HepG2 (cell line): ENCODE measurements around the gene BRCA1. TPM values are rescaled to one million over a fixed set of nuclear protein-coding genes. Genes with fewer than 3 reads are reported as not detected.
"Not testable (repeated sequence)": the region's sequence is repeated elsewhere in the genome, so short reads cannot be mapped to it uniquely, and the experiment has no call there.

Source experiments
- ATAC-seq: fragments of 200-7000 bp; cut with Tn5 transposase; 3 replicates; pipeline ENCODE4 v1.9.1; 2020; ENCODE audit warnings: mild to moderate bottlenecking, moderate library complexity
- BruUV-seq: library from RNA; stranded (reverse); fragments of 400-500 nt; replicated peaks from 2 replicates; lab custom pipeline; 2021; lab: Mats Ljungman, UMichigan
- CTCF ChIA-PET: fragments of 300-600 bp; formaldehyde crosslinking; extraction: SDS; loops from one replicate; lab custom pipeline; 2021; ENCODE audit warnings: low total read pairs, inconsistent platforms, low intra/inter-chr PET ratio; lab: Yijun Ruan, JAX
- POLR2A ChIA-PET: fragments of 350-600 bp; sonication (Branson Sonifier 250); formaldehyde crosslinking; loops from one replicate; lab custom pipeline; 2020; ENCODE audit warnings: antibody characterized with exemption, inconsistent platforms; lab: Yijun Ruan, JAX
- DNase-seq: peaks from one replicate; pipeline ENCODE4 v3.0.0-alpha.2; 2015; ENCODE audit warnings: low spot score
- FAIRE-seq: peaks from 3 replicates; lab custom pipeline; 2011; peaks lifted over from hg19 to GRCh38; lab: Jason Lieb, UNC
- H2AFZ ChIP-seq: one replicate; pipeline ENCODE4 v1.6.1; 2011; ENCODE audit warnings: low read length, inconsistent platforms
- H3K27ac ChIP-seq: fragments of 300-600 bp; 3 replicates; pipeline ENCODE4 v1.8.0; 2011; ENCODE audit warnings: mixed run types, mild to moderate bottlenecking, mixed read lengths, low read length, inconsistent platforms; ENCODE audit not compliant: insufficient read depth; ENCODE audit errors: extremely low read length
- H3K27me3 ChIP-seq, 2 experiments: fragments of 200-600 bp in 1 of 2; 2 replicates in 1 of 2; 3 replicates in 1 of 2; pipeline versions ENCODE4 v1.6.0 to v1.8.0; 2011; ENCODE audit warnings: low read length in 2 of 2, mild to moderate bottlenecking in 2 of 2, moderate library complexity in 2 of 2, inconsistent platforms in 1 of 2; ENCODE audit not compliant: insufficient read depth in 2 of 2, control insufficient read depth in 1 of 2
- H3K36me3 ChIP-seq, 2 experiments: fragments of 200-600 bp in 1 of 2; replicated peaks in 1 of 2; 2 replicates in 1 of 2; 3 replicates in 1 of 2; pipeline versions ENCODE4 v1.5.1 to v1.8.0; 2011; ENCODE audit warnings: low read length in 2 of 2, inconsistent platforms in 1 of 2; ENCODE audit not compliant: insufficient read depth in 2 of 2, control insufficient read depth in 1 of 2
- H3K4me1 ChIP-seq: 2 replicates; pipeline ENCODE4 v1.5.1; 2012; ENCODE audit warnings: low read length, inconsistent platforms; ENCODE audit not compliant: insufficient read depth
- H3K4me2 ChIP-seq: 2 replicates; pipeline ENCODE4 v1.6.0; 2011; ENCODE audit warnings: low read depth, low read length, inconsistent platforms
- H3K4me3 ChIP-seq, 3 experiments: fragments of 200-600 bp in 1 of 3; sonication (generic), shearing (Covaris generic) in 1 of 3; replicated peaks in 1 of 3; 2 replicates each; pipeline ENCODE4 v1.5.1; 2011 to 2016; ENCODE audit warnings: low read length in 3 of 3, inconsistent platforms in 2 of 3, low read depth in 2 of 3, mild to moderate bottlenecking in 2 of 3, control low read depth in 1 of 3, mixed read lengths in 1 of 3; ENCODE audit not compliant: insufficient read depth in 1 of 3
- H3K79me2 ChIP-seq: one replicate; pipeline ENCODE4 v1.6.1; 2011; ENCODE audit warnings: low read length, inconsistent platforms; ENCODE audit not compliant: insufficient read depth
- H3K9ac ChIP-seq: 2 replicates; pipeline ENCODE4 v1.6.0; 2011; ENCODE audit warnings: mild to moderate bottlenecking, low read depth, low read length, inconsistent platforms; ENCODE audit not compliant: insufficient read depth
- H3K9me3 ChIP-seq: 2 replicates; pipeline ENCODE4 v1.5.1; 2012; ENCODE audit warnings: mild to moderate bottlenecking, low read length
- H4K20me1 ChIP-seq: 2 replicates; pipeline ENCODE4 v1.6.0; 2011; ENCODE audit warnings: inconsistent platforms, mild to moderate bottlenecking, low read length, moderate library complexity; ENCODE audit not compliant: insufficient read depth
- ARNTL ChIP-seq: sonication (generic); formaldehyde crosslinking; IDR thresholded peaks from 2 replicates; pipeline ENCODE4 v1.4.0; 2020; ENCODE audit warnings: mild to moderate bottlenecking, missing genetic modification reagents
- BRF2 ChIP-seq: sonication (generic); formaldehyde crosslinking; IDR thresholded peaks from 2 replicates; pipeline ENCODE4 v1.8.1; 2022; ENCODE audit warnings: mild to moderate bottlenecking, missing genetic modification reagents
- CBX5 ChIP-seq: sonication (generic); formaldehyde crosslinking; IDR thresholded peaks from 2 replicates; pipeline ENCODE4 v1.4.0; 2020; ENCODE audit warnings: missing genetic modification reagents, borderline replicate concordance
- EZH2 ChIP-seq: conservative IDR thresholded peaks from 2 replicates; pipeline ENCODE4 v1.6.1; 2012; ENCODE audit warnings: mild to moderate bottlenecking, low read depth, low read length, moderate library complexity
- ISX ChIP-seq: sonication (generic); formaldehyde crosslinking; conservative IDR thresholded peaks from 2 replicates; pipeline ENCODE4 v1.5.0; 2020; ENCODE audit warnings: missing genetic modification reagents
- KAT7 ChIP-seq: IDR thresholded peaks from 2 replicates; pipeline ENCODE4 v1.6.1; 2018; ENCODE audit warnings: borderline replicate concordance, missing compliant biosample characterization
- PAF1 ChIP-seq: IDR thresholded peaks from 2 replicates; pipeline ENCODE4 v1.6.1; 2016; ENCODE audit warnings: missing genetic modification reagents, missing compliant biosample characterization
- SIX4 ChIP-seq: sonication (generic); formaldehyde crosslinking; IDR thresholded peaks from 2 replicates; pipeline ENCODE4 v1.4.0; 2020; ENCODE audit warnings: missing genetic modification reagents
- ZFP91 ChIP-seq: sonication (generic); formaldehyde crosslinking; IDR thresholded peaks from 2 replicates; pipeline ENCODE4 v1.9.0; 2022; ENCODE audit warnings: missing genetic modification reagents, mild to moderate bottlenecking, borderline replicate concordance
- ZNF275 ChIP-seq: sonication (generic); formaldehyde crosslinking; IDR thresholded peaks from 2 replicates; pipeline ENCODE4 v1.8.0; 2022; ENCODE audit warnings: missing genetic modification reagents, mild to moderate bottlenecking, inconsistent platforms, borderline replicate concordance
- ZNF446 ChIP-seq: sonication (generic); formaldehyde crosslinking; IDR thresholded peaks from 2 replicates; pipeline ENCODE4 v1.5.0; 2020; ENCODE audit warnings: mild to moderate bottlenecking, missing genetic modification reagents
- ZNF572 ChIP-seq: sonication (generic); formaldehyde crosslinking; IDR thresholded peaks from 2 replicates; pipeline ENCODE4 v1.5.1; 2020; ENCODE audit warnings: mild to moderate bottlenecking, missing genetic modification reagents
- WGBS: methylation state at CpG from one replicate; pipeline ENCODE4 v1.1.6; 2017; ENCODE audit warnings: low lambda C conversion rate; 5-methylcytosine and 5-hydroxymethylcytosine counted together
- in situ Hi-C: cut with HindIII; loops from 2 replicates; pipeline ENCODE4 v1.10.0; 2017; ENCODE audit warnings: low pct_unique_long_range_greater_than_20kb; ENCODE audit not compliant: extremely low pct_ligation_motif_present
- intact Hi-C: fragments of 100-400 bp; cut with micrococcal nuclease; formaldehyde crosslinking; loops from one replicate; pipeline ENCODE4 v1.10.0; 2022; ENCODE audit not compliant: unreplicated experiment
- polyA plus RNA-seq, 8 experiments: library from polyadenylated mRNA; depleted of rRNA in 3 of 8; stranded (reverse) in 7 of 8; unstranded in 1 of 8; fragments of >200 nt; fragmentation: Illumina TruSeq in 4 of 8; extraction: Trizol in 4 of 8; gene quantifications; 2 replicates each; pipeline versions ENCODE4 v1.2.1 to v1.2.3, GENCODE V29; 2011 to 2016; ENCODE audit warnings: low read depth in 4 of 8, missing spikeins in 1 of 8, mixed read lengths in 1 of 8; ENCODE audit not compliant: insufficient read depth in 1 of 8
- total RNA-seq, 5 experiments: library from RNA; depleted of rRNA; stranded (reverse); fragments of >200 nt; fragmentation: Illumina TruSeq; extraction: Trizol; gene quantifications; 2 replicates each; pipeline ENCODE4 v1.2.3, GENCODE V29; 2016; ENCODE audit warnings: low read depth in 1 of 5

Gene BRCA1
- total and polyA plus RNA-seq, 2 of the 13 experiments (the other 11 are each of a cell fraction or from before 2014, with no cell fraction given): 13.3 to 37.5 TPM

- H2AFZ ChIP-seq, intact Hi-C loops, H3K79me2 ChIP-seq, POLR2A ChIA-PET, H3K4me2 ChIP-seq, H3K9ac ChIP-seq, H4K20me1 ChIP-seq, DNase-seq, in situ Hi-C loops, H3K27ac ChIP-seq, H3K4me3 ChIP-seq, ATAC-seq, H3K27me3 ChIP-seq, CTCF ChIA-PET, H3K9me3 ChIP-seq, FAIRE-seq: not testable (repeated sequence)
- WGBS: 98% methylated on average over 3 of the region's 3 CpGs
- H3K36me3 ChIP-seq: peaks cover 13 to 38% of the 10 kb centered on the region in 2 experiments; a peak in 4 of 5 replicates
- 0 out of 2 replicates have a peak, but pooled peaks have one; percentile 23 for TF ChIP-seq KAT7
- H3K4me1 ChIP-seq: peaks cover 43% of the 10 kb centered on the region
- TSS peak; percentile 26 for BruUV-seq
Measured at GRCh38 chr17:43136574-43136973, 11.4 kb upstream of the BRCA1 start.

GRCh38 chr17:43135454-43135819 lies 10.3 kb upstream of the BRCA1 start:
- H3K4me3 ChIP-seq: no peak overlapping the region
- intact Hi-C loops (no loop called here), in situ Hi-C loops (no loop called here)
- peaks cover 8 to 33% of the 10 kb centered on the region in 2 experiments; a peak in 4 of 5 replicates for H3K36me3 ChIP-seq
- H3K9me3 ChIP-seq: no peaks in the 10 kb centered on the region
- H3K9ac ChIP-seq: no peak overlapping the region
- peak overlapping the region; percentile 79 for H3K27ac ChIP-seq
- CTCF ChIA-PET: no interaction called here
- H3K79me2 ChIP-seq: peaks cover 14% of the 10 kb centered on the region
- ATAC-seq (no peak; the same call in 2 of the 3 replicates), DNase-seq (no peak), FAIRE-seq (no peak)
- H3K4me1 ChIP-seq: peaks cover 50% of the 10 kb centered on the region
- H2AFZ ChIP-seq: no peak overlapping the region
- no peaks in the 10 kb centered on the region for H3K27me3 ChIP-seq
- POLR2A ChIA-PET: interaction anchor here (0.8 to 2.5 kb wide), 6 partner anchors 8 to 82 kb away, joined by 3 to 15 read pairs (median 7); no protein-coding TSS in a partner anchor
- WGBS: 98% methylated on average over 19 of the region's 19 CpGs
- peaks cover 3% of the 10 kb centered on the region; the same call in 1 of the 2 replicates for H4K20me1 ChIP-seq
- H3K4me2 ChIP-seq: no peak overlapping the region
- BruUV-seq: no TSS peak
- no peak; the same call in 1 of the 2 replicates for TF ChIP-seq PAF1 (CRISPR knock-in tag)
- no peak for TF ChIP-seq ZNF446
- 0 out of 2 replicates have a peak, but pooled peaks have one; percentile 5 for TF ChIP-seq ARNTL (CRISPR knock-in tag)
- TF ChIP-seq SIX4 (CRISPR knock-in tag): no peak
- TF ChIP-seq ZNF572 (CRISPR knock-in tag): no peak
- TF ChIP-seq CBX5: no peak
- no peak for TF ChIP-seq EZH2
- TF ChIP-seq ISX (CRISPR knock-in tag): no peak
- TF ChIP-seq ZFP91: peak; percentile 58; the same call in 1 of the 2 replicates
- TF ChIP-seq BRF2 (CRISPR knock-in tag): no peak
- TF ChIP-seq ZNF275 (CRISPR knock-in tag): no peak
